Effector CD8-positive, alpha-beta T cell (primary cell): ENCODE data around the gene MTURN.

Experiments used
- DNase-seq: peaks from one replicate; lab custom pipeline; 2025; lab: John Stamatoyannopoulos, UW

Gene MTURN

GRCh38 chr7:30162133-30162532 is 27.3 kb downstream of the MTURN start:
- DNase-seq, result no peak

- no peak for DNase-seq
Observed at GRCh38 chr7:30162622-30163124, 27.9 kb downstream of the MTURN start.

- DNase-seq, result no peak
Observed at GRCh38 chr7:30163231-30163894, 28.6 kb downstream of the MTURN start.

GRCh38 chr7:30164567-30164966 is 29.8 kb downstream of the MTURN start:
- DNase-seq, result no peak

- DNase-seq, result no peak
Observed at GRCh38 chr7:30165590-30165989, 30.8 kb downstream of the MTURN start.

GRCh38 chr7:30166155-30166840 is 31.5 kb downstream of the MTURN start:
- no peak for DNase-seq

DNA sequence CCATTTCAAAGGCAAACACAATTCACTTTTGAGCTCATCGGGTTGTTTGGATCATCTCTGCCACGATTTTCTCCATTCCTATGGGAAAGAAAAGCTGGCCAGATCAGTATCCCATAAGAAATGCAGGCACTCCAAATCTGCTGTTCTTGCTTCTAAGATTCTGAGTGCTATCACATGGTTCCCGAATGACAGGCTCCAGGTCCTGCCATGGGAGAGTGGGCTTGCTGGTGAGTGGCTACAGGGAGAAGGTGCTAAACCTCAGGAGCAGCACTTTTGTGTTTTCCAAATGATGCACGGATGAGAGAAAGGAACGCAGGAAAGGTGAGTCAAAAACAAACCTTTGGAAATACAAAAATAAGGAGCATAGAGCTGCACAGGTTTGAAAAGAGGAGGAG is 32.1 kb downstream of the MTURN start:
- no peak for DNase-seq

GRCh38 chr7:30167901-30168300 is 33.1 kb downstream of the MTURN start:
- no peak for DNase-seq

- DNase-seq, result no peak
Observed at GRCh38 chr7:30168835-30169573, 34.2 kb downstream of the MTURN start.

- no peak for DNase-seq
Observed at GRCh38 chr7:30169579-30169978, 34.8 kb downstream of the MTURN start.

DNA sequence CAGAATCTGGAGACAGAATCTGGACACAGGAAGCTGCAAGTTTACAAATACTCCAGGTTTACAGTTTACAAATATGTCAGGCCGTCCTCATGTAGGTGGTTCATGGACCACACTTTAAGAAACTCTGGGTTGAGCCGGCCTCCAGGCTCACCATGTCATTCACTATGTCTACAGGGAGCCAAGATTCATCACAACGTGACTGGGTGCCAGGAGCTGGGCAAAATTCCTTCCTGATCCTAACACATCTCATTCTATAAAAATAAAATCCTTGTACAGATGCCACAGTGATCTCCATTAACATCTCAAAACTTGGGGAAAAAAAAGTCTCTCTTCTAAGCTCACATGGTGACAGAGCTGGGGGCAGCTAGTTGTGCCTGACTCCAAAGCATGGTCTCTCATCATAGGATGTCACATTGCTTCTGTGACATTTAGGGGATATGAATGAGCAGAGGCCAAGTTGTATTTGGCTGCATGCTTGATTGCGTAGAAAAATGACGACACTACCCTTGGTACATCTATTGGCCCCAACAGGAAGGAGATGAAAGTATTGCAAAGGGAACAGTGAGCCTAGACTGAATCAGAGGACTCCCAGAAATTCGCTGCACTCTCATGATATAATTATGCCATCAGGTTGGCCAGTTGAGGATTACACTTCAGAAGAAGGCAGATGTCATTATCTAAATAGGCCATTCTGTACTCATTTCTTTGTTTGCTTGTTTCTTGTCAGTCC is 35.9 kb downstream of the MTURN start:
- no peak for DNase-seq

DNA sequence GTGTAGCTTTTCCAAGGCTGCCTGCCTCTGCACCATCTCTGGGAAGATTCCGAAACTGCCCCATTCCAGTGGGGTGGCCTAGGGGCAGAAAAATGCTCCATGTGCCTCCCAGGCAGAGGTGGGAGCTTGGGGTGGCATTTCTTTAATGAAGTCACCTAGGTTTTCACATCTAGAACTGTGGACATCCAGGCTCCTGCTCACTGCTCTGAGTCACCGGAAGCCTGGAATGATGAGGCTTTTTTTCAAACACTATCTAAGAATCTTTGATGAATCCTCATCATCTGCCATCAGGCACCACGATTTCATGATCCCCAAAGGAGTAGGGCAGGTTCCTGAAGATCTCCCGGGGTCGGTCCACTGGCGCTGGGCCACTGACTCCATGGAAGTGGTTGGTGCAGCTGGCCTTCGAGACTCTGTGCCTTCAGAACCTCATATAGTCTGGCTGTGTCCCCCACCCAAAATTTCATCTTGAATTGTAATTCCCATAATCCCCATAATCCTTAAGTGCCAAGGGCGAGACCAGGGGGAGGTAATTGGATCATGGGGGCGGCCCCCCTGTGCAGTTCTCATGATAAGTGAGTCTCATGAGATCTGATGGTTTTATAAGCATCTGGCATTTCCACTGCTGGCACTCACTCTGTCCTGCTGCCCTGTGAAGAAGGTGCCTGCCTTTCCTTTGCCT is 37.1 kb downstream of the MTURN start:
- DNase-seq, result no peak

GRCh38 chr7:30172451-30172850 is 37.7 kb downstream of the MTURN start:
- DNase-seq, result no peak

- DNase-seq, result no peak
Observed at GRCh38 chr7:30173058-30173897, 38.5 kb downstream of the MTURN start.

DNA sequence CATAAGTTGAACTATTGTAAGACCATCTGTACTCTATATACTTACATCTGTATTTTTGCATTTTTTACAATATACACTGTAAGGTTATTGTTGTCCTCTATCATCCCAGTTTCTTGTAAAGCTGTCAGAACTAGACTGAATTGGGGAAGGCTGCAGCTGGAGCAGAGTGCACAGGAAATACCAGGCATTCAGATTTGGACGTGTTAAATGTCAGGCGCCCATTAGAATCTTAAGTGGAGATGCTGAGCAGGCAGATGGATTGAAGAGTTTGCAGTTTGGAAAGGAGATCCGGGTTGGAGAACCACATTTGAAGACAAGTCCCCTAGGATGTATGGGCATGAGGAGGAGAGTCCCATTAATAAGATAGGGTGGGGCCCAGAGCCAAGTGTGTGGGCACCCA is 40.4 kb downstream of the MTURN start:
- no peak for DNase-seq

- no peak for DNase-seq
Observed at GRCh38 chr7:30175636-30176147, 40.9 kb downstream of the MTURN start.

DNA sequence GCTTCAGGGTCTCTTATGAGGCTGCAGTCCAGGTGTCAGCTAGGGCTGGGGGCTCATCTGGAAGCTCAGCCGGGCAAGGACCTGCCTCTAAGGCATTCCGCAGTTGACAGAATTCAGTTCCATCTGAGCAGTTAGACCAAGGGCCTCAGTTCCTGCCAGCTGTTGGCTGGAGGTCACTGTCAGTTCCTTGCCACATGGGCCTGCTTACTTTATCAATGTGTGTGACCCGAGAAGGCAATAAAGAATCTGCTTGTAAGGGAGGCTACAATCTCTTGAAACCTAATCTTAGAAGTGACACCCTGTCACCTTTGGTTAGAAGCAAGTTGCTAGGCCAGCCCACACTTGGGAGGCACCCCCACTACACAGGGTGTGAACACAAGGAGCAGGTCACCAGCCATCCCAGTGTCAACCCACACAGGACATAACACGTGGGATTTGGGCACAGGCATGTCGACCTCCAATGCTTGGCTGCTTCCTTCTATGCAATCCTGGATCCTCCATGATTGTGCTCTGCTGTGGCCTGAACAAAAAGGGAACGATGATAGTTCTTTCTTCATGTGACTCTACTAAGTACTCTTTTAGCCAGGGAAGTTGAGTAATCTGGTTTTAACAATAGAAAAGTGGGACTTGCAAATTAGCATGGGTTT is 41.8 kb downstream of the MTURN start:
- no peak for DNase-seq

- no peak for DNase-seq
Observed at GRCh38 chr7:30177186-30177585, 42.4 kb downstream of the MTURN start.

- no peak for DNase-seq
Observed at GRCh38 chr7:30177965-30178364, 43.2 kb downstream of the MTURN start.
